ENCODE measurements around the gene SCGN.

The SCGN gene

GRCh38 chr6:25659633-25660368, 7.8 kb downstream of the SCGN start:
- Histone ChIP-seq H3K27me3 (ENCODE audit: control insufficient read depth in 5 of 5, insufficient read depth in 4 of 5, low read length in 5 of 5) (no peaks in the 10 kb centered on the region), H3K27ac (ENCODE audit: low read depth, low read length) (no peak overlapping the region), H3K4me3 (ENCODE audit: low read depth in 1 of 5, low read length in 5 of 5) (no peak overlapping the region), H3K4me1 (ENCODE audit: control insufficient read depth in 5 of 5, insufficient read depth in 5 of 5, low read length in 5 of 5) (peaks cover 0 to 4% (median 0%) of the 10 kb centered on the region in 5 donors), H3K36me3 (ENCODE audit: control insufficient read depth in 5 of 5, insufficient read depth in 5 of 5, low read length in 5 of 5) (no peaks in the 10 kb centered on the region), H3K9me3 (ENCODE audit: control insufficient read depth in 5 of 5, low read length in 5 of 5) (no peaks in the 10 kb centered on the region), H3K9ac (ENCODE audit: low read length in 5 of 5) (no peak overlapping the region)

DNA sequence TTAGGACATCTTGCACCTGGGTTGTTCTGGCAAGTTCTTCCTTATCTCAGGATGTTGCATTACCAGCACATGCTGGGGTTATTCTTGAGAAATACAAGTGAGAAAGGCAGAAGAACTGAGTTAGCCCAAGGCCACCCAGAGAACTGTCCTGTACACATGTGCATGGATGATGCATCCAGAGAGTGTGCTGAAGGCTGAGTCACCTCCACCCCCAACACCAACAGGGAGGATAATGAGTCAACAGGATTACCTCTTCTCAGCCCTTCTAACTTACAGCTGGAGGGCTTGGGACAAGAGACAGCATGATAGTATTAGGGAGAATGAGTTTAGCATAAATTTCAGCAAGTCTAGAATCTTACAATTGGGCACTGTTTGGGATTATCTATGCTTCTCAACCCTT, 8.5 kb downstream of the SCGN start:
- Histone ChIP-seq H3K4me3 (ENCODE audit: low read depth in 1 of 5, low read length in 5 of 5) (no peak overlapping the region), H3K9me3 (ENCODE audit: control insufficient read depth in 5 of 5, low read length in 5 of 5) (no peaks in the 10 kb centered on the region), H3K27ac (ENCODE audit: low read depth, low read length) (no peak overlapping the region), H3K9ac (ENCODE audit: low read length in 5 of 5) (no peak overlapping the region), H3K27me3 (ENCODE audit: control insufficient read depth in 5 of 5, insufficient read depth in 4 of 5, low read length in 5 of 5) (no peaks in the 10 kb centered on the region), H3K36me3 (ENCODE audit: control insufficient read depth in 5 of 5, insufficient read depth in 5 of 5, low read length in 5 of 5) (no peaks in the 10 kb centered on the region), H3K4me1 (ENCODE audit: control insufficient read depth in 5 of 5, insufficient read depth in 5 of 5, low read length in 5 of 5) (peaks cover 0 to 4% (median 0%) of the 10 kb centered on the region in 5 donors)

DNA sequence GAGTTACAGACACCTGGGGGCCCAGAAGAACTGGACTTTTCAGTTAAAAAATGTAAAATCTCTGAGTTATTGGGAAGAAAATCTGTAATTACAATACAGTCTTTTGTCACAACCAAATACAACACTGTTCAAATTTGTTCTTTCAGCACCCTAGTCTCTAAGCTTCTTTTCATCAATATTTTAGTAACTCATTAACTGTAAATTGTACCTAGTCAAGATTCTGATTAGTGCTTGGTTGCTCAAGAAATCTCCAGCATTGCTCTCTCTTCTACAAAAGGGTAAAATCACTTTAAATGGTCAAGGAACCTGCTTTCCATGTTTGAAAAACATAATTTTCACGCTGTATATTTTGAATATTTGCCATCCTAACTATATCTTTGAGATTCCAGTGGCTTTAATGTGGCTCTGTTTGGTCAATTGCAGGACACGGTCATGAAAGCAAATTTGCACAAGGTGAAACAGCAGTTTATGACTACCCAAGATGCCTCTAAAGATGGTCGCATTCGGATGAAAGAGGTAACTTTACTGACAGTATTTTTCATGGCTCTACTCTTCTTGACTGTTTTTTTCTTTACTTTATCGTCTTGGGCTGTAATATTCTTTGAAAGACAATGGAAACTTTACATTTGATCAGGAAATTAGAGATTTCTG, 9.2 kb downstream of the SCGN start:
- Histone ChIP-seq H3K36me3 (ENCODE audit: control insufficient read depth in 5 of 5, insufficient read depth in 5 of 5, low read length in 5 of 5) (no peaks in the 10 kb centered on the region), H3K4me3 (ENCODE audit: low read depth in 1 of 5, low read length in 5 of 5) (no peak overlapping the region), H3K27me3 (ENCODE audit: control insufficient read depth in 5 of 5, insufficient read depth in 4 of 5, low read length in 5 of 5) (no peaks in the 10 kb centered on the region), H3K4me1 (ENCODE audit: control insufficient read depth in 5 of 5, insufficient read depth in 5 of 5, low read length in 5 of 5) (peaks cover 0 to 4% (median 0%) of the 10 kb centered on the region in 5 donors), H3K9ac (ENCODE audit: low read length in 5 of 5) (no peak overlapping the region), H3K9me3 (ENCODE audit: control insufficient read depth in 5 of 5, low read length in 5 of 5) (no peaks in the 10 kb centered on the region), H3K27ac (ENCODE audit: low read depth, low read length) (no peak overlapping the region)

DNA sequence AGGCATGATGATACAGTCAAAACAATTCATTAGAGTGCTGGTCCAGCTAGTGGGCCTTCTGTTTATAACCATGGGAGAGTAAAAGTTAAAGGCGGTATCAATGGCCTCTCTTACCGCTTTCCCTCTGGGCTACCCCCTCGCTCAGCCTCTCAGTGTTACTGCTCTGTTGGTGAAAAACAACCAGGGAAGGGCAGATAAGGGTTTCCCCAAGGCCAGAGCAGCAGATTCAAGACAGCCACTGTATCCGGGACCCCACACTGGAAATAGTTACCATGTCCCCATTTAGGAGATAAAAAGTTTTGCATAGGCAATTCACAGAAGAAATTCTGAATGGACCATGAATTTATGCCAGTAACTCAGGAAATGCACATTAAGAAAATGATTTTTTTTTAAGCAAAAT, 13.4 kb downstream of the SCGN start:
- no peak overlapping the region for H3K4me3 ChIP-seq (ENCODE audit: low read depth in 1 of 5, low read length in 5 of 5)
- H3K9me3 ChIP-seq (ENCODE audit: control insufficient read depth in 5 of 5, low read length in 5 of 5) = no peaks in the 10 kb centered on the region
- H3K9ac ChIP-seq (ENCODE audit: low read length in 5 of 5) = no peak overlapping the region
- H3K27me3 ChIP-seq (ENCODE audit: control insufficient read depth in 5 of 5, insufficient read depth in 4 of 5, low read length in 5 of 5) = no peaks in the 10 kb centered on the region
- no peaks in the 10 kb centered on the region for H3K4me1 ChIP-seq (ENCODE audit: control insufficient read depth in 5 of 5, insufficient read depth in 5 of 5, low read length in 5 of 5)
- H3K27ac ChIP-seq (ENCODE audit: low read depth, low read length) = no peak overlapping the region
- no peaks in the 10 kb centered on the region for H3K36me3 ChIP-seq (ENCODE audit: control insufficient read depth in 5 of 5, insufficient read depth in 5 of 5, low read length in 5 of 5)

DNA sequence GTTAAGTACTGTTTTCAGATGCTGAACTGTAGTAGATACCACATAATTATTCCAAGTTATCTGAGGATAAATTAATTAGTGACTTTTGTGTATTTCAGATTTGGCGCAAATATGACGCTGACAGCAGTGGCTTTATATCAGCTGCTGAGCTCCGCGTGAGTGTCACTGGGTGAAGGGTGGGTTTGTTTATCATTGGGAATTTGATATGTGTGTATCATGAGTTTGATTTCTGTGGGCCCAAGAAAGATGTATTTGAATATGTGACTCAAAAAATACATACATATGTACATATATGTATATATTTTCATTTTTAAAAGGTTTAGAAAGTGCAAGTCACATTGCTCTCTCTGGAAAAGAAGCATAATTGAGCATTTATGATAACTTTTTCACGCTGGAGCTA, 17.4 kb downstream of the SCGN start:
- Histone ChIP-seq H3K9me3 (ENCODE audit: control insufficient read depth in 5 of 5, low read length in 5 of 5) (no peaks in the 10 kb centered on the region), H3K36me3 (ENCODE audit: control insufficient read depth in 5 of 5, insufficient read depth in 5 of 5, low read length in 5 of 5) (no peaks in the 10 kb centered on the region), H3K27me3 (ENCODE audit: control insufficient read depth in 5 of 5, insufficient read depth in 4 of 5, low read length in 5 of 5) (peaks cover 0 to 5% (median 0%) of the 10 kb centered on the region in 5 donors), H3K9ac (ENCODE audit: low read length in 5 of 5) (no peak overlapping the region), H3K4me3 (ENCODE audit: low read depth in 1 of 5, low read length in 5 of 5) (no peak overlapping the region), H3K4me1 (ENCODE audit: control insufficient read depth in 5 of 5, insufficient read depth in 5 of 5, low read length in 5 of 5) (no peaks in the 10 kb centered on the region), H3K27ac (ENCODE audit: low read depth, low read length) (no peak overlapping the region)

DNA sequence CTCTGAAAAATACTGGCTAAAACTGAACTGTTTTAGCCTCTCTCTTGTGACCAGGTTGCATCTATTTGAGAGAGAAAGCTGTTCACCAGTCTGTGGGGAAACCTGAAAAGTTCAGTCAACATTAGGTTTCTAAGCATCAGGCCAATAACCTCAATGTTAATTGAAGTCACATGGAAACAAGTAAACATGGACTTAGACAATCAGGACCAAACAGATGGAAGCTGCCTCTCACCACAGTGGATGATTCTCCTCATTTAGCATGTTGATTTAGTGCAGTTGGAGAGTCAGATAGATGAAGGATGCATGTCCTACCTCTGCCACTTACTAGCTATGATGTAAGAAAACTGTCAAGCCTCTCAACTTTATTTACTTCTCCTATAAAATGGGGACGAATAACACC, 18.2 kb downstream of the SCGN start:
- H3K36me3 ChIP-seq (ENCODE audit: control insufficient read depth in 5 of 5, insufficient read depth in 5 of 5, low read length in 5 of 5) = no peaks in the 10 kb centered on the region

DNA sequence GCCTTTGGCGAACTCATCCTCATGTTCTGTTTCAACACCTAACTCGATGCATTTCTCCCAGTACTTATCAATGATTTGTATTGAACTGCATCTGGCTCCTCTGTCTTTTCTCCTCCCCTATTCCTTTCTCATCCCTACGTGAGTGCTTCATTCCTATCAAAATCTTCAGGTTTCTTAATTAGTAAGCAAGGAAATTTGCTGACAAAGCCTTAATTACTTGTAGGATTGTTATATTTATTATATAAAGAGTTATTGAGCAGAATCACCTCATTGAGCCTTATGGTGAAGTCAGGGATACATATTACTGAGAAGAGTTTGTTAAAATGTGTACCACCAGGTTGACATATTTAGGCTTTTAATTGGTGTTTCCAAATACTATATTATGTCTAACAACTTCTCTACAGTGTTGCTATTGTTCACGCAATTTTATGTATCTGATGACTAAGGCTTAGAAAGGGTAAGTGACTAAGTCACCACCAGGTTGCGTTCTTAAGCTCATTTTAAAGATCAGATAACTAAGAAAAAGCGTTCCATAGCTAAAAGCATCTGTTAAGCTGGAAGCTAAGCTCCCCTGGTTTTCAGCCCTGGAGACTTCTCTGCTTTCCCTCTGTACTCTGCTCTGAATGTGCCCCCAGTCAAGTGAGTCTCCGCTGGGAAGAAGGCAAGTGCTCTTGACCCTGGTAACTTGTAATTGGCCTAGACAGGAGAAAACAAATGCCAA, 18.9 kb downstream of the SCGN start:
- Histone ChIP-seq H3K4me3 (ENCODE audit: low read depth in 1 of 5, low read length in 5 of 5) (no peak overlapping the region), H3K4me1 (ENCODE audit: control insufficient read depth in 5 of 5, insufficient read depth in 5 of 5, low read length in 5 of 5) (no peaks in the 10 kb centered on the region), H3K9me3 (ENCODE audit: control insufficient read depth in 5 of 5, low read length in 5 of 5) (no peaks in the 10 kb centered on the region), H3K36me3 (ENCODE audit: control insufficient read depth in 5 of 5, insufficient read depth in 5 of 5, low read length in 5 of 5) (no peaks in the 10 kb centered on the region), H3K9ac (ENCODE audit: low read length in 5 of 5) (no peak overlapping the region), H3K27me3 (ENCODE audit: control insufficient read depth in 5 of 5, insufficient read depth in 4 of 5, low read length in 5 of 5) (peaks cover 0 to 5% (median 0%) of the 10 kb centered on the region in 5 donors), H3K27ac (ENCODE audit: low read depth, low read length) (no peak overlapping the region)

More for the DNA sequence above, 18.2 kb downstream of the SCGN start:
- Histone ChIP-seq H3K9ac (ENCODE audit: low read length in 5 of 5) (no peak overlapping the region), H3K27ac (ENCODE audit: low read depth, low read length) (no peak overlapping the region), H3K4me3 (ENCODE audit: low read depth in 1 of 5, low read length in 5 of 5) (no peak overlapping the region), H3K27me3 (ENCODE audit: control insufficient read depth in 5 of 5, insufficient read depth in 4 of 5, low read length in 5 of 5) (peaks cover 0 to 5% (median 0%) of the 10 kb centered on the region in 5 donors), H3K4me1 (ENCODE audit: control insufficient read depth in 5 of 5, insufficient read depth in 5 of 5, low read length in 5 of 5) (no peaks in the 10 kb centered on the region), H3K9me3 (ENCODE audit: control insufficient read depth in 5 of 5, low read length in 5 of 5) (no peaks in the 10 kb centered on the region)

- no peaks in the 10 kb centered on the region for H3K4me1 ChIP-seq (ENCODE audit: control insufficient read depth in 5 of 5, insufficient read depth in 5 of 5, low read length in 5 of 5)
- H3K4me3 ChIP-seq (ENCODE audit: low read depth in 1 of 5, low read length in 5 of 5) = no peak overlapping the region
- H3K9me3 ChIP-seq (ENCODE audit: control insufficient read depth in 5 of 5, low read length in 5 of 5) = no peaks in the 10 kb centered on the region
- H3K9ac ChIP-seq (ENCODE audit: low read length in 5 of 5) = no peak overlapping the region
- H3K27me3 ChIP-seq (ENCODE audit: control insufficient read depth in 5 of 5, insufficient read depth in 4 of 5, low read length in 5 of 5) = peaks cover 0 to 5% (median 0%) of the 10 kb centered on the region in 5 donors
- no peak overlapping the region for H3K27ac ChIP-seq (ENCODE audit: low read depth, low read length)
- H3K36me3 ChIP-seq (ENCODE audit: control insufficient read depth in 5 of 5, insufficient read depth in 5 of 5, low read length in 5 of 5) = no peaks in the 10 kb centered on the region
Observed at GRCh38 chr6:25671652-25672051, 19.6 kb downstream of the SCGN start.

DNA sequence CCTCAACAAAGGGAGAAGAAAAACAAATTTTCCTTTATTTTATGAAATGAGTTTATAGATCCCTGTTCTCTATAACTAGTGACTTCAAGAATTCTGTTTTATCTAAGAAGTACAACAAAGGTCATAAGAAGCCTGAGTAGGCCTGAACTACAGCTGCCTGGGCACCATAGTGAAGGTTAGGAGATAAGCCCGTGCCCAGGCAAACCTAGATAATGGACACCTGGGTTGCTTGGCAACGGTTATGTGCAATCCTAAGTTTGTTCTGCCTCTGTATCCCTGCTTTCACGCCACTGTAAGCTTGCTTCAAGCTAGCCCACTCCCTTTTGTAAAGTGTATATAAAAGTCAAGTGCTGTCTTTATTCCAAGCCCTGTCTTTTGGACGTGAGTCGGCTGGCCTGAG, 23.2 kb downstream of the SCGN start:
- Histone ChIP-seq H3K9ac (ENCODE audit: low read length in 5 of 5) (no peak overlapping the region), H3K36me3 (ENCODE audit: control insufficient read depth in 5 of 5, insufficient read depth in 5 of 5, low read length in 5 of 5) (no peaks in the 10 kb centered on the region), H3K27me3 (ENCODE audit: control insufficient read depth in 5 of 5, insufficient read depth in 4 of 5, low read length in 5 of 5) (peaks cover 0 to 5% (median 0%) of the 10 kb centered on the region in 5 donors), H3K4me1 (ENCODE audit: control insufficient read depth in 5 of 5, insufficient read depth in 5 of 5, low read length in 5 of 5) (no peaks in the 10 kb centered on the region), H3K27ac (ENCODE audit: low read depth, low read length) (no peak overlapping the region), H3K9me3 (ENCODE audit: control insufficient read depth in 5 of 5, low read length in 5 of 5) (no peaks in the 10 kb centered on the region), H3K4me3 (ENCODE audit: low read depth in 1 of 5, low read length in 5 of 5) (no peak overlapping the region)

GRCh38 chr6:25676775-25677174, 24.8 kb downstream of the SCGN start:
- Histone ChIP-seq H3K27me3 (ENCODE audit: control insufficient read depth in 5 of 5, insufficient read depth in 4 of 5, low read length in 5 of 5) (no peaks in the 10 kb centered on the region), H3K27ac (ENCODE audit: low read depth, low read length) (no peak overlapping the region), H3K9me3 (ENCODE audit: control insufficient read depth in 5 of 5, low read length in 5 of 5) (no peaks in the 10 kb centered on the region), H3K4me1 (ENCODE audit: control insufficient read depth in 5 of 5, insufficient read depth in 5 of 5, low read length in 5 of 5) (no peaks in the 10 kb centered on the region), H3K36me3 (ENCODE audit: control insufficient read depth in 5 of 5, insufficient read depth in 5 of 5, low read length in 5 of 5) (no peaks in the 10 kb centered on the region), H3K4me3 (ENCODE audit: low read depth in 1 of 5, low read length in 5 of 5) (no peak overlapping the region), H3K9ac (ENCODE audit: low read length in 5 of 5) (no peak overlapping the region)

All from subcutaneous abdominal adipose tissue (tissue), 5 donors.